ENCODE measurements around the gene TK1.

GRCh38 chr17:78210111-78210510 is 23.3 kb upstream of the TK1 start:
- TF ChIP-seq CTCF (IDR thresholded peaks at IDR 0.05), result no peak
- TF ChIP-seq REST (IDR thresholded peaks at IDR 0.05; ENCODE audit: insufficient read depth in 1 of 2, low read depth in 2 of 2, low read length in 1 of 2), result no peak
- no peak for TF ChIP-seq POLR2AphosphoS5 (IDR thresholded peaks at IDR 0.05; ENCODE audit: low read depth, low read length)
- no peak for TF ChIP-seq TCF7L2 (IDR thresholded peaks at IDR 0.05; ENCODE audit: low read depth, low read length)
- TF ChIP-seq SIN3A (IDR thresholded peaks at IDR 0.05; ENCODE audit: borderline replicate concordance, insufficient read depth, low read depth, low read length), result no peak
